ENCODE results near the gene PTPRT.

PTPRT gene

GRCh38 chr20:42894483-42894882, 295.2 kb downstream of the PTPRT start:
- no peak overlapping the region for H3K27ac ChIP-seq
- H3K4me3 ChIP-seq: no peak overlapping the region
- no peak for TF ChIP-seq POLR2AphosphoS5 (IDR thresholded peaks at IDR 0.05; ENCODE audit: borderline replicate concordance, low read depth, low read length)
- TF ChIP-seq EZH2 (IDR thresholded peaks at IDR 0.05): no peak
- no peak for TF ChIP-seq FOXP2 (optimal IDR thresholded peaks at IDR 0.05; ENCODE audit: control extremely low read depth, extremely low read length, insufficient read depth)
- no peaks in the 10 kb centered on the region for H3K36me3 ChIP-seq (ENCODE audit: insufficient read depth, low read length)
- no peaks in the 10 kb centered on the region for H3K9me3 ChIP-seq (ENCODE audit: low read depth, low read length)
- DNase-seq (ENCODE audit: low read depth, low spot score): no peak
- no peak overlapping the region for H3K9ac ChIP-seq (ENCODE audit: insufficient read length)

GRCh38 chr20:42889517-42889916, 300.2 kb downstream of the PTPRT start:
- no peak for TF ChIP-seq EZH2 (IDR thresholded peaks at IDR 0.05)
- no peak for TF ChIP-seq FOXP2 (optimal IDR thresholded peaks at IDR 0.05; ENCODE audit: control extremely low read depth, extremely low read length, insufficient read depth)
- TF ChIP-seq POLR2AphosphoS5 (IDR thresholded peaks at IDR 0.05; ENCODE audit: borderline replicate concordance, low read depth, low read length): no peak
- Histone ChIP-seq H3K4me3 (no peak overlapping the region), H3K36me3 (ENCODE audit: insufficient read depth, low read length) (no peaks in the 10 kb centered on the region), H3K27ac (no peak overlapping the region), H3K9ac (ENCODE audit: insufficient read length) (no peak overlapping the region), H3K9me3 (ENCODE audit: low read depth, low read length) (no peaks in the 10 kb centered on the region)
- DNase-seq (ENCODE audit: low read depth, low spot score): no peak

GRCh38 chr20:42887281-42887680, 302.4 kb downstream of the PTPRT start:
- no peak for TF ChIP-seq POLR2AphosphoS5 (IDR thresholded peaks at IDR 0.05; ENCODE audit: borderline replicate concordance, low read depth, low read length)
- TF ChIP-seq EZH2 (IDR thresholded peaks at IDR 0.05): no peak
- TF ChIP-seq FOXP2 (optimal IDR thresholded peaks at IDR 0.05; ENCODE audit: control extremely low read depth, extremely low read length, insufficient read depth): no peak
- no peak for DNase-seq (ENCODE audit: low read depth, low spot score)
- H3K4me3 ChIP-seq: no peak overlapping the region
- H3K9ac ChIP-seq (ENCODE audit: insufficient read length): no peak overlapping the region
- H3K9me3 ChIP-seq (ENCODE audit: low read depth, low read length): no peaks in the 10 kb centered on the region
- no peaks in the 10 kb centered on the region for H3K36me3 ChIP-seq (ENCODE audit: insufficient read depth, low read length)
- H3K27ac ChIP-seq: no peak overlapping the region

- H3K9me3 ChIP-seq (ENCODE audit: low read depth, low read length): no peaks in the 10 kb centered on the region
- H3K36me3 ChIP-seq (ENCODE audit: insufficient read depth, low read length): no peaks in the 10 kb centered on the region
- H3K4me3 ChIP-seq: no peak overlapping the region
- no peak for DNase-seq (ENCODE audit: low read depth, low spot score)
- no peak overlapping the region for H3K27ac ChIP-seq
- TF ChIP-seq FOXP2 (optimal IDR thresholded peaks at IDR 0.05; ENCODE audit: control extremely low read depth, extremely low read length, insufficient read depth) (no peak), EZH2 (IDR thresholded peaks at IDR 0.05) (no peak), POLR2AphosphoS5 (IDR thresholded peaks at IDR 0.05; ENCODE audit: borderline replicate concordance, low read depth, low read length) (no peak)
- H3K9ac ChIP-seq (ENCODE audit: insufficient read length): no peak overlapping the region
Observed at GRCh38 chr20:42886801-42887200, 302.9 kb downstream of the PTPRT start.

- no peaks in the 10 kb centered on the region for H3K36me3 ChIP-seq (ENCODE audit: insufficient read depth, low read length)
- no peak overlapping the region for H3K9ac ChIP-seq (ENCODE audit: insufficient read length)
- no peak overlapping the region for H3K4me3 ChIP-seq
- H3K27ac ChIP-seq: no peak overlapping the region
- DNase-seq (ENCODE audit: low read depth, low spot score): no peak
- TF ChIP-seq EZH2 (IDR thresholded peaks at IDR 0.05): no peak
- TF ChIP-seq FOXP2 (optimal IDR thresholded peaks at IDR 0.05; ENCODE audit: control extremely low read depth, extremely low read length, insufficient read depth): no peak
- TF ChIP-seq POLR2AphosphoS5 (IDR thresholded peaks at IDR 0.05; ENCODE audit: borderline replicate concordance, low read depth, low read length): no peak
- H3K9me3 ChIP-seq (ENCODE audit: low read depth, low read length): no peaks in the 10 kb centered on the region
Observed at GRCh38 chr20:42886046-42886445, 303.7 kb downstream of the PTPRT start.

GRCh38 chr20:42875581-42875980, 314.1 kb downstream of the PTPRT start:
- Histone ChIP-seq H3K4me3 (no peak overlapping the region), H3K27ac (no peak overlapping the region), H3K9ac (ENCODE audit: insufficient read length) (no peak overlapping the region), H3K36me3 (ENCODE audit: insufficient read depth, low read length) (no peaks in the 10 kb centered on the region), H3K9me3 (ENCODE audit: low read depth, low read length) (no peaks in the 10 kb centered on the region)
- TF ChIP-seq POLR2AphosphoS5 (IDR thresholded peaks at IDR 0.05; ENCODE audit: borderline replicate concordance, low read depth, low read length) (no peak), EZH2 (IDR thresholded peaks at IDR 0.05) (no peak), FOXP2 (optimal IDR thresholded peaks at IDR 0.05; ENCODE audit: control extremely low read depth, extremely low read length, insufficient read depth) (no peak)
- no peak for DNase-seq (ENCODE audit: low read depth, low spot score)

GRCh38 chr20:42873259-42873658, 316.4 kb downstream of the PTPRT start:
- Histone ChIP-seq H3K36me3 (ENCODE audit: insufficient read depth, low read length) (no peaks in the 10 kb centered on the region), H3K9me3 (ENCODE audit: low read depth, low read length) (no peaks in the 10 kb centered on the region), H3K4me3 (no peak overlapping the region), H3K9ac (ENCODE audit: insufficient read length) (no peak overlapping the region), H3K27ac (no peak overlapping the region)
- no peak for DNase-seq (ENCODE audit: low read depth, low spot score)
- no peak for TF ChIP-seq EZH2 (IDR thresholded peaks at IDR 0.05)
- no peak for TF ChIP-seq POLR2AphosphoS5 (IDR thresholded peaks at IDR 0.05; ENCODE audit: borderline replicate concordance, low read depth, low read length)
- TF ChIP-seq FOXP2 (optimal IDR thresholded peaks at IDR 0.05; ENCODE audit: control extremely low read depth, extremely low read length, insufficient read depth): no peak

- Histone ChIP-seq H3K27ac (no peak overlapping the region), H3K4me3 (no peak overlapping the region), H3K9me3 (ENCODE audit: low read depth, low read length) (no peaks in the 10 kb centered on the region), H3K9ac (ENCODE audit: insufficient read length) (no peak overlapping the region), H3K36me3 (ENCODE audit: insufficient read depth, low read length) (no peaks in the 10 kb centered on the region)
- no peak for DNase-seq (ENCODE audit: low read depth, low spot score)
- TF ChIP-seq EZH2 (IDR thresholded peaks at IDR 0.05) (no peak), POLR2AphosphoS5 (IDR thresholded peaks at IDR 0.05; ENCODE audit: borderline replicate concordance, low read depth, low read length) (no peak), FOXP2 (optimal IDR thresholded peaks at IDR 0.05; ENCODE audit: control extremely low read depth, extremely low read length, insufficient read depth) (no peak)
Observed at GRCh38 chr20:42864116-42864515, 325.6 kb downstream of the PTPRT start.

GRCh38 chr20:42862446-42862845, 327.3 kb downstream of the PTPRT start:
- Histone ChIP-seq H3K36me3 (ENCODE audit: insufficient read depth, low read length) (no peaks in the 10 kb centered on the region), H3K9me3 (ENCODE audit: low read depth, low read length) (no peaks in the 10 kb centered on the region), H3K27ac (no peak overlapping the region), H3K4me3 (no peak overlapping the region), H3K9ac (ENCODE audit: insufficient read length) (no peak overlapping the region)
- no peak for DNase-seq (ENCODE audit: low read depth, low spot score)
- TF ChIP-seq FOXP2 (optimal IDR thresholded peaks at IDR 0.05; ENCODE audit: control extremely low read depth, extremely low read length, insufficient read depth) (no peak), EZH2 (IDR thresholded peaks at IDR 0.05) (no peak), POLR2AphosphoS5 (IDR thresholded peaks at IDR 0.05; ENCODE audit: borderline replicate concordance, low read depth, low read length) (no peak)
